Measurements from ENCODE around the gene CD1D. TPM values are rescaled to one million over a fixed set of nuclear protein-coding genes. Genes with fewer than 3 reads are reported as not detected.

Gene CD1D
- total RNA-seq, 1 donor from 2014 or later = 0.25 TPM

DNA sequence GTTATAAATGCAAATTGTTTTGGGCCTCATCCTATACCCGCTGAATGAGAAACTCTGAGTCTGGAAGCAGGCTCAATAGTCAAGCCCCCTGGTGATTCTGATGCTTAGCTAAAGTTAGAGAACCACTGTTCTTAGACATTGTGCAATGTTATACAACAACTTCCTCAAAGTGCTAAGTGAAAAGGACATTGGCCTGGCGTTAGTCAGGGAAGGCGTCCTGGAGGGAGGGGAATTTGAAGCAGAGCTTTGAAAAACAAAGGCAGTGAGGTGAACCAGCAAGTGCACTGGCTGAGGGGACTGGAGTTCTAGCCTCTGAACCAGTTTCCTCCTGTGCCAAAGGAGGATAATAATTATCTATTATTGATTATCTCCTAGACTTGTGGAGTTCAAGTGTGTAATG, 5.1 kb downstream of the CD1D start:
- Mint-ChIP-seq H3K4me3 (ENCODE audit: unreplicated experiment) (no peak overlapping the region), H3K36me3 (ENCODE audit: unreplicated experiment) (peaks cover 5% of the 10 kb centered on the region), H3K27ac (ENCODE audit: unreplicated experiment) (no peak overlapping the region), H3K27me3 (ENCODE audit: unreplicated experiment) (peaks cover 15% of the 10 kb centered on the region), H3K9me3 (ENCODE audit: unreplicated experiment) (peaks cover 6% of the 10 kb centered on the region), H3K4me1 (ENCODE audit: low read depth, unreplicated experiment) (peaks cover 2% of the 10 kb centered on the region)
- no peak for DNase-seq
- TF ChIP-seq, protein P1, sequence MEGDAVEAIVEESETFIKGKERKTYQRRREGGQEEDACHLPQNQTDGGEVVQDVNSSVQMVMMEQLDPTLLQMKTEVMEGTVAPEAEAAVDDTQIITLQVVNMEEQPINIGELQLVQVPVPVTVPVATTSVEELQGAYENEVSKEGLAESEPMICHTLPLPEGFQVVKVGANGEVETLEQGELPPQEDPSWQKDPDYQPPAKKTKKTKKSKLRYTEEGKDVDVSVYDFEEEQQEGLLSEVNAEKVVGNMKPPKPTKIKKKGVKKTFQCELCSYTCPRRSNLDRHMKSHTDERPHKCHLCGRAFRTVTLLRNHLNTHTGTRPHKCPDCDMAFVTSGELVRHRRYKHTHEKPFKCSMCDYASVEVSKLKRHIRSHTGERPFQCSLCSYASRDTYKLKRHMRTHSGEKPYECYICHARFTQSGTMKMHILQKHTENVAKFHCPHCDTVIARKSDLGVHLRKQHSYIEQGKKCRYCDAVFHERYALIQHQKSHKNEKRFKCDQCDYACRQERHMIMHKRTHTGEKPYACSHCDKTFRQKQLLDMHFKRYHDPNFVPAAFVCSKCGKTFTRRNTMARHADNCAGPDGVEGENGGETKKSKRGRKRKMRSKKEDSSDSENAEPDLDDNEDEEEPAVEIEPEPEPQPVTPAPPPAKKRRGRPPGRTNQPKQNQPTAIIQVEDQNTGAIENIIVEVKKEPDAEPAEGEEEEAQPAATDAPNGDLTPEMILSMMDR (IDR thresholded peaks at IDR 0.05; ENCODE audit: partially characterized antibody, unreplicated experiment) = no peak

DNA sequence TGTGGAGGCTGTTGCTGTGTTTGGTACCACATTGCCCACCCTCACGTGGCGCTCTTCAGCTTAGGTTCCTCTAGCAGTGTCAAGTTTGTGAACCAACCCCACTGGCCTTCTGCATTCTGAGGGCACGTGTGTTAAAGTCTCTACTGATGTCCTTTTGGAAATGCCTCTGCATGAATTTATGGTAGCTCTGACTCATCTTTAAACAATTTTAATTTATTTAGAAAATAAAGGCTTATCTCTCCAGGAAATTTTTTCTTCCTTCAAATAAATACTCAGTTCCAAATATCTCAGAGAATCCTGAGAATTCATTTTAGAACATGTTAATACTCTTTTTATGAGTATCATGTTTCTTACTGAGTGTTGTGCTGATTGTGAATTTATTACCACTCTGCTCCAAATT, 5.5 kb downstream of the CD1D start:
- TF ChIP-seq, protein P1 (IDR thresholded peaks at IDR 0.05; ENCODE audit: partially characterized antibody, unreplicated experiment) = no peak
- H3K27me3 Mint-ChIP-seq (ENCODE audit: unreplicated experiment) = peaks cover 13% of the 10 kb centered on the region
- H3K9me3 Mint-ChIP-seq (ENCODE audit: unreplicated experiment) = peaks cover 6% of the 10 kb centered on the region
- H3K36me3 Mint-ChIP-seq (ENCODE audit: unreplicated experiment) = peaks cover 5% of the 10 kb centered on the region
- no peak overlapping the region for H3K27ac Mint-ChIP-seq (ENCODE audit: unreplicated experiment)
- peaks cover 2% of the 10 kb centered on the region for H3K4me1 Mint-ChIP-seq (ENCODE audit: low read depth, unreplicated experiment)
- H3K4me3 Mint-ChIP-seq (ENCODE audit: unreplicated experiment) = no peak overlapping the region
- DNase-seq = no peak

DNA sequence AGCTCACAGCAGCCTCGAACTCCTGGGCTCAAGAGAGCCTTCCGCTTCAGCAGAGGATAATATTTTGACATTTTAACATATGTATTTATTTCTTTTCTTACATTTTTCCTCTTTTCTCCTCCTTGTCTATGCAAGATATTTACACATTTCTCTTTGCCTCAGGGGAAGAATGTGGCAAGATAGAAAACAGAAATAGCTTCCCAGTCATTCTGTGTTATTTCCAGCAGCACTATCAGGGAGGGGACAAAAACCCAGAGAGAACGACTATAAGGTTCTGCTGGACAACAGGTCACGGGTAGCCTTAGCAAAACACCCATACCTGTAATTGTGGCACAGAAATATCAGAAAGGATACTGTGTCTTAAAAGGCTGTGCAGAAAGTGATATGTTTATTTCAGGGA, 7.9 kb downstream of the CD1D start:
- TF ChIP-seq, protein P1 (IDR thresholded peaks at IDR 0.05; ENCODE audit: partially characterized antibody, unreplicated experiment) = no peak
- H3K27ac Mint-ChIP-seq (ENCODE audit: unreplicated experiment) = no peak overlapping the region
- DNase-seq = no peak
- peaks cover 3% of the 10 kb centered on the region for H3K27me3 Mint-ChIP-seq (ENCODE audit: unreplicated experiment)
- peaks cover 1% of the 10 kb centered on the region for H3K9me3 Mint-ChIP-seq (ENCODE audit: unreplicated experiment)
- no peak overlapping the region for H3K4me3 Mint-ChIP-seq (ENCODE audit: unreplicated experiment)
- no peaks in the 10 kb centered on the region for H3K4me1 Mint-ChIP-seq (ENCODE audit: low read depth, unreplicated experiment)
- no peaks in the 10 kb centered on the region for H3K36me3 Mint-ChIP-seq (ENCODE audit: unreplicated experiment)

DNA sequence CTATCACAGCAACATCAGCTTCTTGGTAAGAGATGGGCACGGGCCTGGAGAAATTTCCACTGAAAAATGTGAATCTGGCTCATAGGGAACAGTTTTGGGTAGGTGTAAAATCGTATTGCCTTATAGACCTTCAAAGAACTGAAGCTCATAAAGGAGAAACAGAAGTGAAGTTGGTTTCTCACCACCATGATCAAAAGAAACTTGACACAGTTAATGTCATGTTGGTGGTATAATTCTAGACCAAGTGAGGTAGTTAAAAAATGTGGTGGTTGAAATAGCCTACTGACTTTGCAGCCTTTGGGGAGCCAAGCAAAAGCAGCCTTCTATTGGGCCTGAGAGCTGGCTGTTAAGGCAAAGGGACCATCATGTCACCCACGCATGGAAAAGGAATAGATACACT, 8.9 kb downstream of the CD1D start:
- no peaks in the 10 kb centered on the region for H3K9me3 Mint-ChIP-seq (ENCODE audit: unreplicated experiment)
- H3K4me1 Mint-ChIP-seq (ENCODE audit: low read depth, unreplicated experiment) = no peaks in the 10 kb centered on the region
- no peak overlapping the region for H3K4me3 Mint-ChIP-seq (ENCODE audit: unreplicated experiment)
- DNase-seq = no peak
- H3K27me3 Mint-ChIP-seq (ENCODE audit: unreplicated experiment) = peaks cover 2% of the 10 kb centered on the region
- no peaks in the 10 kb centered on the region for H3K36me3 Mint-ChIP-seq (ENCODE audit: unreplicated experiment)
- TF ChIP-seq, protein P1 (IDR thresholded peaks at IDR 0.05; ENCODE audit: partially characterized antibody, unreplicated experiment) = no peak
- H3K27ac Mint-ChIP-seq (ENCODE audit: unreplicated experiment) = no peak overlapping the region

DNA sequence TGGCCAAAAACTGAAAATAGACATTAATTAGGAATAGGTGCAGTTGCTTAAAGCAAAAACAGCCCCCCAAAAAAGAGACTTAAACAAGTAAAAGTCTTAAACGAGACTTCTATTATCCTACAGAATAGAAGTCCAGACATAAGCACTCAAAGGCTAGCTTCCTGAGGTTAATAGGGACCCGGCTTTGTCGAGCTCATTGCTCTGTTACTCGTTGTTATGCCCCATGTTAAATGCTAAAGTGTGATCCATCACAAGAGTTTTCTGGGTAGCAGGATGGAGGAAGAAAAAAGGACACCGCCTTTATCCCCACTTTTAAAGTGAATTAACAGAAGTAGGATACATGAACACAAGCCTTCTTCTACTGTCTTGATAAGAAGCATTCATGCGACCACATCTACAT, 10.6 kb downstream of the CD1D start:
- no peak overlapping the region for H3K27ac Mint-ChIP-seq (ENCODE audit: unreplicated experiment)
- TF ChIP-seq, protein P1 (IDR thresholded peaks at IDR 0.05; ENCODE audit: partially characterized antibody, unreplicated experiment) = no peak

More for the DNA sequence above, 10.6 kb downstream of the CD1D start:
- no peaks in the 10 kb centered on the region for H3K9me3 Mint-ChIP-seq (ENCODE audit: unreplicated experiment)
- no peaks in the 10 kb centered on the region for H3K4me1 Mint-ChIP-seq (ENCODE audit: low read depth, unreplicated experiment)
- H3K36me3 Mint-ChIP-seq (ENCODE audit: unreplicated experiment) = no peaks in the 10 kb centered on the region
- peaks cover 2% of the 10 kb centered on the region for H3K27me3 Mint-ChIP-seq (ENCODE audit: unreplicated experiment)
- no peak for DNase-seq
- H3K4me3 Mint-ChIP-seq (ENCODE audit: unreplicated experiment) = no peak overlapping the region
